Mesenchymal stem cell (in vitro differentiated cells and primary cell): Measurements from ENCODE around the gene DZANK1.
"Not testable (repeated sequence)": the region's sequence is repeated elsewhere in the genome, so short reads cannot be mapped to it uniquely, and the experiment has no call there.

ENCODE experiments used
- DNase-seq: peaks from one replicate; pipeline ENCODE4 v3.0.0-alpha.2; 2013
- H2AFZ ChIP-seq: one replicate; pipeline ENCODE4 v1.6.1; 2013; ENCODE audit warnings: low read depth, mild to moderate bottlenecking, control low read depth, inconsistent platforms, low read length, moderate library complexity
- H2AK5ac ChIP-seq: 2 replicates; pipeline ENCODE4 v1.6.1; 2013; ENCODE audit warnings: low read length, moderate library complexity, mild to moderate bottlenecking, inconsistent platforms; ENCODE audit not compliant: severe bottlenecking
- H2BK120ac ChIP-seq: one replicate; pipeline ENCODE4 v1.6.1; 2013; ENCODE audit warnings: low read depth, mild to moderate bottlenecking, inconsistent platforms, low read length, moderate library complexity
- H2BK12ac ChIP-seq, 2 experiments: one replicate each; pipeline ENCODE4 v1.6.1; 2013; ENCODE audit warnings: inconsistent platforms in 2 of 2, low read length in 2 of 2, mild to moderate bottlenecking in 2 of 2, moderate library complexity in 2 of 2, control low read depth in 1 of 2
- H2BK15ac ChIP-seq: one replicate; pipeline ENCODE4 v1.6.1; 2013; ENCODE audit warnings: mild to moderate bottlenecking, low read depth, inconsistent platforms; ENCODE audit not compliant: poor library complexity, severe bottlenecking
- H2BK5ac ChIP-seq: 2 replicates; pipeline ENCODE4 v1.6.1; 2013; ENCODE audit warnings: low read depth, mild to moderate bottlenecking, low read length, control low read depth, inconsistent platforms; ENCODE audit not compliant: poor library complexity, severe bottlenecking
- H3K14ac ChIP-seq, 2 experiments: one replicate each; pipeline ENCODE4 v1.6.1; 2013; ENCODE audit warnings: inconsistent platforms in 2 of 2, low read length in 2 of 2, control low read depth in 1 of 2, mild to moderate bottlenecking in 1 of 2, moderate library complexity in 1 of 2
- H3K18ac ChIP-seq, 2 experiments: one replicate each; pipeline ENCODE4 v1.6.1; 2013; ENCODE audit warnings: inconsistent platforms in 2 of 2, low read length in 2 of 2, control low read depth in 1 of 2, low read depth in 1 of 2, mild to moderate bottlenecking in 1 of 2
- H3K23ac ChIP-seq, 2 experiments: one replicate each; pipeline ENCODE4 v1.6.1; 2013; ENCODE audit warnings: inconsistent platforms in 2 of 2, low read length in 2 of 2, mild to moderate bottlenecking in 2 of 2, moderate library complexity in 2 of 2, control low read depth in 1 of 2
- H3K27ac ChIP-seq: 2 replicates; pipeline ENCODE4 v1.5.1; 2013; ENCODE audit warnings: mild to moderate bottlenecking, moderate library complexity, low read length, control low read depth, inconsistent platforms; ENCODE audit not compliant: poor library complexity, severe bottlenecking
- H3K27me3 ChIP-seq, 2 experiments: 2 replicates each; pipeline versions ENCODE4 v1.6.1 to v1.7.0; 2013; ENCODE audit warnings: low read length in 2 of 2, mild to moderate bottlenecking in 2 of 2, moderate library complexity in 2 of 2, control low read depth in 1 of 2, inconsistent platforms in 1 of 2; ENCODE audit not compliant: control insufficient read depth in 1 of 2, insufficient read depth in 1 of 2
- H3K36me3 ChIP-seq, 2 experiments: 2 replicates each; pipeline versions ENCODE4 v1.6.1 to v1.7.0; 2013; ENCODE audit warnings: low read length in 2 of 2, control low read depth in 1 of 2, inconsistent platforms in 1 of 2, low read depth in 1 of 2, mild to moderate bottlenecking in 1 of 2; ENCODE audit not compliant: insufficient read depth in 2 of 2, control insufficient read depth in 1 of 2
- H3K4ac ChIP-seq, 2 experiments: one replicate each; pipeline ENCODE4 v1.6.1; 2013; ENCODE audit warnings: inconsistent platforms in 2 of 2, low read length in 2 of 2, mild to moderate bottlenecking in 2 of 2, moderate library complexity in 2 of 2, control low read depth in 1 of 2, low read depth in 1 of 2
- H3K4me1 ChIP-seq: 2 replicates; pipeline ENCODE4 v1.6.1; 2013; ENCODE audit warnings: low read depth, low read length, control low read depth; ENCODE audit not compliant: control insufficient read depth, insufficient read depth
- H3K4me2 ChIP-seq: 2 replicates; pipeline ENCODE4 v1.6.1; 2013; ENCODE audit warnings: low read length, mild to moderate bottlenecking, inconsistent platforms; ENCODE audit not compliant: poor library complexity, severe bottlenecking
- H3K4me3 ChIP-seq, 2 experiments: 2 replicates each; pipeline versions ENCODE4 v1.5.1 to v1.7.0; 2013; ENCODE audit warnings: low read length in 2 of 2, mild to moderate bottlenecking in 2 of 2, control low read depth in 1 of 2, low read depth in 1 of 2; ENCODE audit not compliant: insufficient read depth in 1 of 2
- H3K79me1 ChIP-seq: replicated peaks from 2 replicates; pipeline ENCODE4 v1.6.1; 2013; ENCODE audit warnings: mild to moderate bottlenecking, control low read depth, low read length, inconsistent platforms; ENCODE audit not compliant: poor library complexity, severe bottlenecking
- H3K9ac ChIP-seq: 2 replicates; pipeline ENCODE4 v1.7.0; 2013; ENCODE audit warnings: mild to moderate bottlenecking, low read length, moderate library complexity
- H3K9me3 ChIP-seq: 2 replicates; pipeline ENCODE4 v1.7.0; 2013; ENCODE audit warnings: mild to moderate bottlenecking, low read length; ENCODE audit not compliant: control insufficient read depth
- H4K8ac ChIP-seq: one replicate; pipeline ENCODE4 v1.6.1; 2013; ENCODE audit warnings: inconsistent platforms, mild to moderate bottlenecking, low read length, moderate library complexity
- H4K91ac ChIP-seq: one replicate; pipeline ENCODE4 v1.6.1; 2013; ENCODE audit warnings: mild to moderate bottlenecking, low read length, inconsistent platforms
- WGBS: methylation state at CpG from one replicate; pipeline ENCODE4 v1.1.7; 2013; ENCODE audit warnings: mixed read lengths; 5-methylcytosine and 5-hydroxymethylcytosine counted together

Gene DZANK1

GRCh38 chr20:18375551-18375950 lies 91.3 kb downstream of the DZANK1 start:
- 96% methylated on average over 21 of the region's 28 CpGs for WGBS
- not testable (repeated sequence) for H3K9ac ChIP-seq, H3K4me3 ChIP-seq, H2BK5ac ChIP-seq, H3K79me1 ChIP-seq, H3K4me2 ChIP-seq, H3K27me3 ChIP-seq, H2BK12ac ChIP-seq, H3K36me3 ChIP-seq, H2BK120ac ChIP-seq, H3K4me1 ChIP-seq, H3K9me3 ChIP-seq, H3K4ac ChIP-seq, DNase-seq, H4K91ac ChIP-seq, H2AK5ac ChIP-seq, H3K14ac ChIP-seq, H2BK15ac ChIP-seq, H4K8ac ChIP-seq, H3K23ac ChIP-seq, H3K18ac ChIP-seq, H2AFZ ChIP-seq, H3K27ac ChIP-seq

GRCh38 chr20:18372296-18372695 lies 94.5 kb downstream of the DZANK1 start:
- peaks cover 1% of the 10 kb centered on the region for H3K4me1 ChIP-seq
- WGBS = 100% methylated on average over 1 of the region's 1 CpG

DNA sequence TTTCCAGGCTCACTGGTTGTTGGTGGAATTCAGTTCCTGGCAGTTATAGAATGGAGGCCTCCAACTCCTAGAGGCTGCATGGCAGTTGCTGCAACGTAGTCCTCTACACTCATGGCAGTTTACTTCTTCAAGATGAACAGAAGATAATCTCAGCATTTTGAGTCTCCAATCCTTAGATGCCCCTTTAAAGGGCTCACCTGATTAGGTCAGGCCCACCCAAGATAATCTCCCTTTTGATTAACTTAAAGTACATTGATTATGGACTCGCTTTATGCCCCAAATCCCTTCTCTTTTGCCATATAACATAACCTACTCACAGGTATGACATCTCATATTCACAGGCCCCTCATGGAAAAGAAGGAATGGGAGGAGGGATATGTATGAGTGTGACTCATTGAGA lies 102.1 kb downstream of the DZANK1 start:
- Histone ChIP-seq H3K14ac (no peak overlapping the region), H2BK120ac (no peak overlapping the region), H2BK15ac (no peak overlapping the region), H3K23ac (no peak overlapping the region), H3K4me1 (peaks cover 2% of the 10 kb centered on the region), H3K4ac (no peak overlapping the region), H3K36me3 (no peaks in the 10 kb centered on the region), H3K9me3 (no peaks in the 10 kb centered on the region), H3K18ac (no peak overlapping the region), H3K27ac (no peak overlapping the region), H2BK5ac (no peak overlapping the region), H4K8ac (no peak overlapping the region), H2AK5ac (no peak overlapping the region), H3K79me1 (no peaks in the 10 kb centered on the region), H2AFZ (no peak overlapping the region), H2BK12ac (no peak overlapping the region), H3K9ac (no peak overlapping the region), H3K27me3 (no peaks in the 10 kb centered on the region), H3K4me3 (no peak overlapping the region), H3K4me2 (no peak overlapping the region), H4K91ac (no peak overlapping the region)
- 46% methylated on average over 1 of the region's 2 CpGs for WGBS
- DNase-seq = no peak

More at GRCh38 chr20:18372296-18372695, 94.5 kb downstream of the DZANK1 start:
- H4K91ac ChIP-seq = no peak overlapping the region
- no peak overlapping the region for H3K23ac ChIP-seq
- H3K14ac ChIP-seq = no peak overlapping the region
- H3K27ac ChIP-seq = no peak overlapping the region
- no peak overlapping the region for H4K8ac ChIP-seq
- no peak for DNase-seq
- H3K36me3 ChIP-seq = no peaks in the 10 kb centered on the region
- H2AFZ ChIP-seq = no peak overlapping the region
- no peaks in the 10 kb centered on the region for H3K9me3 ChIP-seq
- no peaks in the 10 kb centered on the region for H3K27me3 ChIP-seq
- no peak overlapping the region for H2BK5ac ChIP-seq
- no peak overlapping the region for H2AK5ac ChIP-seq
- H2BK120ac ChIP-seq = no peak overlapping the region
- no peak overlapping the region for H3K4me3 ChIP-seq
- H2BK15ac ChIP-seq = no peak overlapping the region
- H3K79me1 ChIP-seq = no peaks in the 10 kb centered on the region
- no peak overlapping the region for H3K9ac ChIP-seq
- H3K4me2 ChIP-seq = no peak overlapping the region
- H2BK12ac ChIP-seq = no peak overlapping the region
- no peak overlapping the region for H3K18ac ChIP-seq
- no peak overlapping the region for H3K4ac ChIP-seq

DNA sequence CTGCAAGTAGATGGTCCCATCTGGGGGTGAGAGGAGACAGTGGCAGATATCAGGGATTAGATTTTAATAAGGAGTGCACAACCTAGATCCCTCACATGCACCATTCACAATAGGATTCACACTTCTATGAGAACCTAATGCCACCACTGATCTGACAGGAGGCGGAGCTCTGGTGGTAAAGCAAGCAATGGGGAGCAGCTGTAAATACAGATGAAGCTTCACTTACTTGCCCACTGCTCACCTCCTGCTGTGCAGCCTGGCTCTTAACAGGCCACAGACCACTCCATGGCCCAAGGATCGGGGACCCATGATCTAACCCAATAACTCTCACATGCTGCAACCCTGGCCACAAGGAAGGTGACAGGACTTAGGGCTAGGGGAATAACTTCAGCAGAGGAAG lies 103.1 kb downstream of the DZANK1 start:
- Histone ChIP-seq H3K14ac (no peak overlapping the region), H3K27ac (no peak overlapping the region), H3K27me3 (peaks cover 0 to 3% of the 10 kb centered on the region in 2 experiments), H4K91ac (no peak overlapping the region), H3K9me3 (no peaks in the 10 kb centered on the region), H2BK120ac (no peak overlapping the region), H2BK12ac (no peak overlapping the region), H2BK15ac (no peak overlapping the region), H2AFZ (no peak overlapping the region), H2AK5ac (no peak overlapping the region), H3K23ac (no peak overlapping the region), H3K9ac (no peak overlapping the region), H3K18ac (no peak overlapping the region), H3K4me2 (no peak overlapping the region), H4K8ac (no peak overlapping the region), H3K4me1 (peaks cover 2% of the 10 kb centered on the region), H3K4me3 (no peak overlapping the region), H3K4ac (no peak overlapping the region), H3K36me3 (no peaks in the 10 kb centered on the region), H2BK5ac (no peak overlapping the region), H3K79me1 (no peaks in the 10 kb centered on the region)
- DNase-seq = no peak
- 85% methylated on average over 1 of the region's 2 CpGs for WGBS
